Cortex of kidney (tissue), 1 donor: ENCODE results near the gene CCDC57.

Experiments used
- DNase-seq: peaks from one replicate; lab custom pipeline; 2025; lab: John Stamatoyannopoulos, UW

The CCDC57 gene

GRCh38 chr17:82080789-82081464, 131.7 kb downstream of the CCDC57 start:
- DNase-seq, result no peak

GRCh38 chr17:82080048-82080788, 132.4 kb downstream of the CCDC57 start:
- DNase-seq, result no peak

GRCh38 chr17:82079001-82079677, 133.5 kb downstream of the CCDC57 start:
- no peak for DNase-seq

GRCh38 chr17:82078433-82078832, 134.2 kb downstream of the CCDC57 start:
- DNase-seq, result no peak

- no peak for DNase-seq
Measured at GRCh38 chr17:82077617-82078358, 134.9 kb downstream of the CCDC57 start.

- DNase-seq, result no peak
Measured at GRCh38 chr17:82076785-82077591, 135.7 kb downstream of the CCDC57 start.

GRCh38 chr17:82076018-82076784, 136.4 kb downstream of the CCDC57 start:
- no peak for DNase-seq

GRCh38 chr17:82073446-82073845, 139.2 kb downstream of the CCDC57 start:
- DNase-seq, result no peak

GRCh38 chr17:82072827-82073226, 139.8 kb downstream of the CCDC57 start:
- no peak for DNase-seq

- no peak for DNase-seq
Measured at GRCh38 chr17:82070611-82071010, 142.0 kb downstream of the CCDC57 start.

- no peak for DNase-seq
Measured at GRCh38 chr17:82065638-82066303, 146.9 kb downstream of the CCDC57 start, which contains the start of gene DUS1L. DUS1L (minus strand) TSS chr17:82065804; CDS start chr17:82065059, 745 bp downstream.

- DNase-seq, result no peak
Measured at GRCh38 chr17:82065193-82065637, 147.4 kb downstream of the CCDC57 start.

- no peak for DNase-seq
Measured at GRCh38 chr17:82064433-82065192, 148.0 kb downstream of the CCDC57 start.

GRCh38 chr17:82063424-82064415, 148.9 kb downstream of the CCDC57 start:
- DNase-seq, result no peak

- no peak for DNase-seq
Measured at GRCh38 chr17:82062984-82063368, 149.7 kb downstream of the CCDC57 start.

GRCh38 chr17:82062076-82062983, 150.3 kb downstream of the CCDC57 start:
- DNase-seq, result no peak
